ENCODE data around the gene HLA-DMA.

HLA-DMA gene

DNA sequence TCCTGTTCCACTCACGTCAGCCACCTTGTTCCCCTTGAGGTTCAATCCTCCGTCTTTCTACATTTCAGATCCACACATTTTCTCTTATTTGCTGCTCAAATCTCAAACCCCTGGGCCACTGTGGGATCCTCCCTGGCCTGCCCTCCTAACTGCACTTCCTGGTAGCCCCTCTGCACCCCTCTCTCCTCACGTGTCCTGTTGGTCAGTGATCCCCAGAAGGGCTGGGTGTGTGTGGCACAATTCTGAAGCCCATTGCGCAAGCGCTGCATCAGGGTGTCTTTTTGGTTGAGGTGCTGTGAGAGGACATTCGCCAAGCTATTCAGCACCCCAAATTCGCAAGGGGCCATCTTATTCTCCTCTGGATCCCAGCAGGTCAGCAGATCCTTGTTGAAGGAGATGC lies 14.4 kb downstream of the HLA-DMA start:
- no peak for FAIRE-seq
- no peak for DNase-seq (ENCODE audit: insufficient read length, low spot score)
- TF ChIP-seq SPI1 (IDR thresholded peaks at IDR 0.05; ENCODE audit: low read depth, low read length) (no peak), POLR2AphosphoS5 (IDR thresholded peaks at IDR 0.05; ENCODE audit: low read depth, low read length) (no peak), POU2F2 (IDR thresholded peaks at IDR 0.05; ENCODE audit: low read depth, low read length) (no peak), TAF1 (IDR thresholded peaks at IDR 0.05; ENCODE audit: low read depth, low read length) (no peak), PAX5 (IDR thresholded peaks at IDR 0.05; ENCODE audit: insufficient read depth, low read length, severe bottlenecking) (no peak), POLR2A (IDR thresholded peaks at IDR 0.05; ENCODE audit: low read depth, low read length) (no peak)

DNA sequence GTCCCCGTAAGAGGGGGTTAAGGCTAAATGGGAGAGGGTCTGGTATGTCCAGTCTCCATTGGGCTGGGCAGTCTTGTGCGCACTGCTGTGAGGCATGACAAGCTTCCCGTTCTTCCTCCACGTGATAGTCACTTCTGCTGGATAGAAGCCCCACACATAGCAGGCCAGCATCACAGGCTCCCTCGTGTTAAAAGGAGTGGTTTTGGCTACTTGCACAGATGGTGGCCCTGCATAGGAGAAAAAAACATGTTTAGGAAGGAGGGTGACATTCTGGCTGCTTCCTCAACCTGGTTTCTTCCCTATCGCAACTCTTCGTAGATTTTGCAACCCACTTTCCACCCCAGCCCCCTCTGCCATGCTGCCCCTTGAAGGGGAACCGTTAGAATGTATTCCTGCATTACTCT lies 15.7 kb downstream of the HLA-DMA start:
- FAIRE-seq (no peak), DNase-seq (ENCODE audit: insufficient read length, low spot score) (no peak)
- TF ChIP-seq POLR2A (IDR thresholded peaks at IDR 0.05; ENCODE audit: low read depth, low read length), result no peak

DNA sequence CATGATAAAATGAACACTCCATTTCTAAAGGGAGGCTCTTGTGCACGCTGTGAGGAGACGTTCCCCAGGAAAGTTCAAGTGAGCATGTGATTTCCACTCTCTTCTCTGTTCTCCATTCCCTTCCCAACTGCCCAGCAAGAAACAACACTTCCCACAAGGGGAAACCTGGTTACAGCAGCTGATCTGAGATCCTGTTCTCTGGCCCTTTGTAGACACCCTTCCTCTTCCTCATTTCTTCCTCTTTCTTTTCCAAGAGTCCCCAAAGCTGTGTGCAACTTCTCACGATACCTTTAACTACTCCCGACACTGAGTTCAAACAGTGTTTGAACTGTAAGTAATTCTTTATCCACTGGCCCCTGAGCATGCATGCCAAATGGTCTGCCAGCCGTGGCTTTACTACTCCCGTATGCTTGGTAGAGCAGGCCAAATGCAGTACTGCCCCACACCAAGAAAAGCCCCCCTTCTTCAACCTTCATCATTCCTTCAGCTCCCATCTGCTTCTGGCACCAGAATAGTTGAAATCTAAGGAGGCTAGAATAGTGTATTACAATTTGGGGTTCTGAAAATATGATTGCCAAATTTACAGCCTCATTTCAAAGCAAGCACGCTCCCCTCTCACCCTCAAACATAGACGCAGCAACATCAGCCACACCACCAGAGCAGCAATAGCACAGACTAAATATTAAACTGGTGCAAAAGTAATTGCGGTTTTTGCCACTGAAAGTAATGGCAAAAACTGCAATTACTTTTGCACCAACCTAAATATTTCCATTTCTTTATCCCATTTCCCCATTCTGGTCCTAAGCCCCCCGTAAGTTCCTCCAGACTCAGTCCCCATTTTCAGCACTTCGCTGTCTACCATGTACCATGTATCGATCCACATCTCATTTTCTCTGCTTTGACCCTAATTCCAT lies 16.4 kb downstream of the HLA-DMA start:
- no peak for FAIRE-seq

DNA sequence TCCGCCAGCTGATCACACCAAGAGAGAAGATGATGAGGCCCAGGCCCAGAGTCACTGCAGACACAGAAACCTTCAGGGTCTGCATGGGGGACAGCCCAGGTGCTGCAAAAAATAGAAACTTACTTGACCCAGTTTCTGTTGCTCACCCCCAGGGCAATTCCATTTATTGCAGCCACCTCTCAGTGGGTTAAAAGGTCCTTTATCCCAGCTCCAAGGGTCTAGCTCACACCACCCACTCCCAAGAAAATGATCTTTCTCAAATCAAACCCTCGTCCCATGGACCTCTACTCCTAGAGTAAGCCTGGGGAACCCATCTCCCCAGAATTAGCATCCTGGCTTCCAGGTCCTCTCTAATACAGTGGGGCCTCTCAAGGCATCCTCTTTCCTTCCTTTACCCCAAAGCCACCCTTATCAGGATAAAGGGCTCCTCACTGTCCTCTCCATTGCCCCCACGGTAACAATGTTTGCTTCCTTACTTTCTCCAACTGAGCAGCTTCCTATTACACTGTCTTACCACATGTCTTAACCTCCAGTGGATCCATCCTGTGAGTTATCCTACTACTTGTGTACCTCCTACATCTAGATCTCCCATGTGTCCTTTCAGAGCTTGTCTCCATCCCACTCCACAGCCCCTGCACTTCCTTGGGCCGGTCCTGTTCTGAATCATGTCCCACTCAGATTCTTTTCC lies 17.2 kb downstream of the HLA-DMA start:
- no peak for DNase-seq (ENCODE audit: insufficient read length, low spot score)
- TF ChIP-seq POLR2A (IDR thresholded peaks at IDR 0.05; ENCODE audit: low read depth, low read length), result peak; percentile 63; the same call in 1 of the 2 replicates
- no peak for TF ChIP-seq SPI1 (IDR thresholded peaks at IDR 0.05; ENCODE audit: low read depth, low read length)
- TF ChIP-seq POLR2AphosphoS5 (IDR thresholded peaks at IDR 0.05; ENCODE audit: low read depth, low read length), result peak; percentile 78
- no peak for TF ChIP-seq PAX5 (IDR thresholded peaks at IDR 0.05; ENCODE audit: insufficient read depth, low read length, severe bottlenecking)
- TF ChIP-seq TAF1 (IDR thresholded peaks at IDR 0.05; ENCODE audit: low read depth, low read length), result no peak
- 0 out of 2 replicates have a peak, but pooled peaks have one; percentile 7 for TF ChIP-seq POU2F2 (IDR thresholded peaks at IDR 0.05; ENCODE audit: low read depth, low read length)
- FAIRE-seq, result no peak

More for the DNA sequence above, 16.4 kb downstream of the HLA-DMA start:
- TF ChIP-seq POLR2A (IDR thresholded peaks at IDR 0.05; ENCODE audit: low read depth, low read length) (peak; percentile 16; the same call in 1 of the 2 replicates), TAF1 (IDR thresholded peaks at IDR 0.05; ENCODE audit: low read depth, low read length) (no peak), SPI1 (IDR thresholded peaks at IDR 0.05; ENCODE audit: low read depth, low read length) (0 out of 2 replicates have a peak, but pooled peaks have one; percentile 15), POLR2AphosphoS5 (IDR thresholded peaks at IDR 0.05; ENCODE audit: low read depth, low read length) (no peak), POU2F2 (IDR thresholded peaks at IDR 0.05; ENCODE audit: low read depth, low read length) (no peak), PAX5 (IDR thresholded peaks at IDR 0.05; ENCODE audit: insufficient read depth, low read length, severe bottlenecking) (no peak)
- DNase-seq (ENCODE audit: insufficient read length, low spot score), result no peak

DNA sequence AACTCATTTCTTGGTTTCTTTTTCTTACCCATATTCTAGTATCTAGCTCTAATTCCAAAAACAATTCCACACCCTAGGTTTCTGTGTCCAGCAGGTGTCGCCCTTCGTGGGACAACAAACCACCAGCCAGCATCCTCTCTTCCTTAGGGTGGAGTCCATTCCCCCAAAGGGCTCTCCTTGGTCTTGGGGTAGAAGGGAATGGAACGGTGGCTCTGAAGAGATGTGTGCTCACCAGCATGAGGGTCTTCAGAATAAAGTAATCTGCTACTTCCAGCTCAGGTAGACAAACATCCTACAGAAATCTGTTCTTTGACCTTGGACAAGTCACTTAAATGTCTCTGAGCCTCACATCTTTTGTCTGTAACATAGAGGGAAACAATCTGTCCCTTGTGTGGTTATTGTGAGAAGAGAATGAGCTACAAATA lies 19.2 kb downstream of the HLA-DMA start:
- peak; percentile 81 for FAIRE-seq
- DNase-seq (ENCODE audit: insufficient read length, low spot score), result no peak
- TF ChIP-seq POU2F2 (IDR thresholded peaks at IDR 0.05; ENCODE audit: low read depth, low read length) (peak; percentile 39; the same call in 1 of the 2 replicates), SPI1 (IDR thresholded peaks at IDR 0.05; ENCODE audit: low read depth, low read length) (no peak), PAX5 (IDR thresholded peaks at IDR 0.05; ENCODE audit: insufficient read depth, low read length, severe bottlenecking) (no peak), POLR2A (IDR thresholded peaks at IDR 0.05; ENCODE audit: low read depth, low read length) (peak; percentile 68), TAF1 (IDR thresholded peaks at IDR 0.05; ENCODE audit: low read depth, low read length) (no peak), POLR2AphosphoS5 (IDR thresholded peaks at IDR 0.05; ENCODE audit: low read depth, low read length) (peak; percentile 87)

DNA sequence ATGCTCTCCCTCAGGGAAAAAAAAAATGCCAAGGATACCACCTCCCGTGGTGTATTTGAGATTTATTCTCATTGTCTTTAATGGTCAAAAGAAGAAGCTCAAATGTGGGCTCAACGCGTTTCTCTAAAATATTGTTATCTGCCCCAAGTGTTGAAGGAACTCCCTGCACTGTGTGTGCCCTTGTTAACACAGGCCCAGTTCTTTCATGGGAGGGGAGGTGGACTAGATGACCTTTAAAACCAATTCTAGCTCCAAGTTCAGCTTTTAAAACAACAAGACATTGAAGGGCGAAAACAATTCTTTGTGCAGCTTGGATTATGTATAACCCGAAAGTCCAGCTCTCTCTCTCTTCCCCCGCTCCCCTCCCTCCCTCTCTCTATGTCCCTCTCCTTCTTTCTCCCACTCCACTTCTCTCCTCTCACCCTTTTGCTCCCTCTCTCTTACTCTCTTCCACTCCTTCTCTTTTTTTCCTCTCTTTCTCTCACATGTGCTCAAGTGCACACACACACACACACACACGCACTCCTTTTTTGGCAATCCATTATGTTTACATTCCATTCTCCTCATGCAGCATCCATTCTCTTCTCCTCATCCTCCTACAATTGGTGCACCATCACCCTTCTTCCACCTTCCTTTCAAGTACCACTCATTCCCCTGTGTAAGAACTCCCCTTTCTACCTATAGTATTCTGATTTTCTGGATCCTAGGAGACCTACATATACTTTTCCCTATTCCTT lies 20.6 kb downstream of the HLA-DMA start:
- TF ChIP-seq SPI1 (IDR thresholded peaks at IDR 0.05; ENCODE audit: low read depth, low read length) (no peak), POLR2AphosphoS5 (IDR thresholded peaks at IDR 0.05; ENCODE audit: low read depth, low read length) (peak; percentile 51; the same call in 1 of the 2 replicates)

DNA sequence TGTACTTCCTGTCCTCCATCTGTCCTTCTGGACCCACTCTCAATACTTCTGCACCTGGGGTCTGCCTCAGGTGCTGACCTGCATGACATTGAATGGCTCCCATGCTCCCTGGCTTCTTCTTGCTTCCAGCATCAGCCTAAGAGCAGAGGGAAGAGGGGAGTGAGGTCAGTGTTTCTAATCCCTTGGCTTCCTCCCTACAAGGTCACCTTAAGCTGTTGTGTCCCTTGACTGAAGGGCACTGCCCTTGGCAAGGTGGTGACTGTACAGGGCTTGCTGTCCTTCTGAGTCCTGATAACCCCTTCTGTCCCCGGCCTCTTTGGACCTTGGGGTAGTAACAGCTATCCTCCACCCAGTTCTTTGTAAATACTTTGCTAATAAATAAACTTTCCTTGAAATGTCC lies 21.7 kb downstream of the HLA-DMA start:
- no peak for DNase-seq (ENCODE audit: insufficient read length, low spot score)
- FAIRE-seq, result peak; percentile 38
- no peak for TF ChIP-seq POU2F2 (IDR thresholded peaks at IDR 0.05; ENCODE audit: low read depth, low read length)
- TF ChIP-seq POLR2AphosphoS5 (IDR thresholded peaks at IDR 0.05; ENCODE audit: low read depth, low read length), result no peak
- TF ChIP-seq SPI1 (IDR thresholded peaks at IDR 0.05; ENCODE audit: low read depth, low read length), result no peak
- no peak; the same call in 1 of the 2 replicates for TF ChIP-seq POLR2A (IDR thresholded peaks at IDR 0.05; ENCODE audit: low read depth, low read length)
- TF ChIP-seq TAF1 (IDR thresholded peaks at IDR 0.05; ENCODE audit: low read depth, low read length), result no peak
- no peak for TF ChIP-seq PAX5 (IDR thresholded peaks at IDR 0.05; ENCODE audit: insufficient read depth, low read length, severe bottlenecking)

More for the DNA sequence above, 20.6 kb downstream of the HLA-DMA start:
- FAIRE-seq, result no peak
- no peak for DNase-seq (ENCODE audit: insufficient read length, low spot score)

DNA sequence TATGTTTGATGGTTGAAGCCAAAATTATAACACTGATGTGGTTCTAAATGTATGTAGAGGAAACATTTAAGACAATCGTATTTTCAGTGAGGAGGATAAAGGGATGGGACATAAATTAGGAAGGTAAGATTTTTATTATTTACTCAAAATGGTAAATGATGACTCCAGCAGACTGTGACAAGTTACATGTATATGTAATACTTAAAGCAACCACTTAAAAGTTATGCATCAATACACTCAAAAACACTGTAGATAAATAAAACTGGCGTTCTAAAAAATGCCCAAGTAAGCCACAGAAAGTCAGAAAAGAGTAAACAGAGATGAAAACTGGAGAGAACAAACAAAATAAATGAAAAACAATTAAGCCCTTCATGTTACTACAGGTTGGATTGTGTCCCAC lies 30.8 kb downstream of the HLA-DMA start:
- no peak for FAIRE-seq
- DNase-seq (ENCODE audit: insufficient read length, low spot score), result no peak
- TF ChIP-seq SPI1 (IDR thresholded peaks at IDR 0.05; ENCODE audit: low read depth, low read length) (no peak), POLR2AphosphoS5 (IDR thresholded peaks at IDR 0.05; ENCODE audit: low read depth, low read length) (no peak), PAX5 (IDR thresholded peaks at IDR 0.05; ENCODE audit: insufficient read depth, low read length, severe bottlenecking) (peak; percentile 34), POU2F2 (IDR thresholded peaks at IDR 0.05; ENCODE audit: low read depth, low read length) (no peak)

DNA sequence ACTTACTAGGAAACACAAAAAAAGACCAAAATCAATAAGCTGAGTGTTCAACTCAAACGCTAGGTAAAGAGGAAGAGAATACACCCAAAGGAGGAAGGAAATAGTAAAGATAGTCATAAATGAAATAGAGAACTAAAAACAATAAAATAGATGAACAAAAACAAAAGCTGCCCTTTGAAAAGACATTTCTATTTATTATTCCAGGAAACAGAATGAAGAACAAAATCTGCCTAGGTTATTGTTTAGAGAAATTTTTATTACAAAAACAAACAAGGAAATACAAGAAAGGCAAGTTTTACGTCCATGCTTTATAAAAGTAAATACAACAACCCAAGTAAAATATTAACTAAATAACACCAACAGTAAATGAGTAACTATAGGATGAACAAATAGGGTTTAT lies 32.2 kb downstream of the HLA-DMA start:
- DNase-seq (ENCODE audit: insufficient read length, low spot score) (no peak), FAIRE-seq (no peak)
- TF ChIP-seq POU2F2 (IDR thresholded peaks at IDR 0.05; ENCODE audit: low read depth, low read length), result no peak
- TF ChIP-seq SPI1 (IDR thresholded peaks at IDR 0.05; ENCODE audit: low read depth, low read length), result peak; percentile 51; the same call in 1 of the 2 replicates
